GM23338 (cell line): Measurements from ENCODE around the gene AGAP9. TPM values are rescaled to one million over a fixed set of nuclear protein-coding genes. Genes with fewer than 3 reads are reported as not detected.
A peak's percentile ranks its signal among the peaks of the same experiment; 100 is the strongest.

ENCODE experiments used
- ATAC-seq: fragments of 200-7000 bp; cut with Tn5 transposase; 3 replicates; pipeline ENCODE4 v1.9.1; 2020
- DNase-seq: peaks from one replicate; pipeline ENCODE4 v3.0.0-alpha.2; 2015; ENCODE audit warnings: low spot score
- H2AFZ ChIP-seq: fragments of 200-600 bp; sonication (generic); 2 replicates; pipeline ENCODE4 v1.8.0; 2016; ENCODE audit warnings: antibody characterized with exemption, mild to moderate bottlenecking, moderate library complexity
- H3F3A ChIP-seq: fragments of 200-600 bp; sonication (generic); replicated peaks from 2 replicates; pipeline ENCODE4 v1.8.0; 2017; ENCODE audit warnings: antibody characterized with exemption, mixed run types, low read depth
- H3K27ac ChIP-seq: fragments of 200-600 bp; sonication (generic); 2 replicates; pipeline ENCODE4 v1.6.1; 2016; ENCODE audit warnings: low read depth
- H3K27me3 ChIP-seq: fragments of 200-600 bp; sonication (generic); 2 replicates; pipeline ENCODE4 v1.8.0; 2016; ENCODE audit warnings: mild to moderate bottlenecking, mixed run types, moderate library complexity; ENCODE audit not compliant: insufficient read depth
- H3K36me3 ChIP-seq: fragments of 200-600 bp; sonication (generic); 2 replicates; pipeline ENCODE4 v1.8.0; 2016; ENCODE audit warnings: mild to moderate bottlenecking; ENCODE audit not compliant: insufficient read depth
- H3K4me1 ChIP-seq: fragments of 200-600 bp; sonication (generic); 2 replicates; pipeline ENCODE4 v1.8.0; 2016; ENCODE audit warnings: mild to moderate bottlenecking, moderate library complexity; ENCODE audit not compliant: insufficient read depth
- H3K4me2 ChIP-seq: fragments of 200-600 bp; sonication (generic); 2 replicates; pipeline ENCODE4 v1.7.1; 2017; ENCODE audit warnings: mixed run types
- H3K4me3 ChIP-seq: fragments of 200-600 bp; sonication (generic); 2 replicates; pipeline ENCODE4 v1.6.1; 2016; ENCODE audit warnings: mixed run types
- H3K79me2 ChIP-seq: fragments of 200-600 bp; sonication (generic); replicated peaks from 2 replicates; pipeline ENCODE4 v1.8.0; 2017; ENCODE audit warnings: mild to moderate bottlenecking; ENCODE audit not compliant: insufficient read depth
- H3K9me2 ChIP-seq: fragments of 200-600 bp; sonication (generic); 2 replicates; pipeline ENCODE4 v1.8.0; 2017; ENCODE audit not compliant: insufficient read depth
- H4K20me1 ChIP-seq: fragments of 200-600 bp; sonication (generic); replicated peaks from 2 replicates; pipeline ENCODE4 v1.8.0; 2017; ENCODE audit warnings: mild to moderate bottlenecking; ENCODE audit not compliant: insufficient read depth
- H3K27ac Mint-ChIP-seq: 2 replicates; pipeline ENCODE4 v1.8.0; 2020; ENCODE audit warnings: inconsistent platforms, mild to moderate bottlenecking, moderate library complexity, mixed read lengths
- H3K27me3 Mint-ChIP-seq: 3 replicates; pipeline ENCODE4 v1.8.0; 2022; ENCODE audit warnings: low read depth, mild to moderate bottlenecking, moderate library complexity, mixed read lengths, inconsistent platforms; ENCODE audit not compliant: insufficient read depth, poor library complexity
- H3K36me3 Mint-ChIP-seq: 3 replicates; pipeline ENCODE4 v1.8.0; 2021; ENCODE audit warnings: low read depth, mild to moderate bottlenecking, inconsistent platforms, moderate library complexity, mixed read lengths
- H3K4me1 Mint-ChIP-seq: 3 replicates; pipeline ENCODE4 v1.8.0; 2020; ENCODE audit warnings: mild to moderate bottlenecking, inconsistent platforms, mixed read lengths
- H3K4me3 Mint-ChIP-seq: 3 replicates; pipeline ENCODE4 v1.8.0; 2021; ENCODE audit warnings: moderate library complexity, mild to moderate bottlenecking, inconsistent platforms, mixed read lengths
- H3K9me3 Mint-ChIP-seq: 3 replicates; pipeline ENCODE4 v1.8.0; 2020; ENCODE audit warnings: moderate library complexity, mild to moderate bottlenecking, inconsistent platforms, mixed read lengths
- CREB1 ChIP-seq: fragments of 250-450 bp; sonication (Bioruptor Pico); IDR thresholded peaks from 2 replicates; pipeline ENCODE4 v1.5.0; 2020; ENCODE audit warnings: low read depth, mild to moderate bottlenecking, moderate library complexity
- CTCF ChIP-seq, 2 experiments: fragments of 200-600 bp in 1 of 2; sonication (generic) in 1 of 2; conservative IDR thresholded peaks; 2 replicates each; pipeline versions ENCODE4 v1.5.1 to v1.6.1; 2016 to 2017; ENCODE audit warnings: antibody characterized with exemption in 2 of 2, low read depth in 2 of 2, mild to moderate bottlenecking in 2 of 2, moderate library complexity in 1 of 2
- ETS1 ChIP-seq: IDR thresholded peaks from 2 replicates; pipeline ENCODE4 v1.6.1; 2016; ENCODE audit warnings: antibody characterized with exemption
- EZH2 ChIP-seq: fragments of 200-600 bp; sonication (generic); IDR thresholded peaks from one replicate; pipeline ENCODE4 v1.8.0; 2017; ENCODE audit warnings: antibody characterized with exemption, mild to moderate bottlenecking, low read depth; ENCODE audit not compliant: unreplicated experiment
- EZH2phosphoT487 ChIP-seq: fragments of 200-600 bp; sonication (generic); IDR thresholded peaks from one replicate; pipeline ENCODE4 v1.8.1; 2018; ENCODE audit warnings: antibody characterized with exemption; ENCODE audit not compliant: unreplicated experiment
- JUNB ChIP-seq: IDR thresholded peaks from one replicate; pipeline ENCODE4 v1.6.1; 2016; ENCODE audit warnings: antibody characterized with exemption; ENCODE audit not compliant: unreplicated experiment
- NANOG ChIP-seq: IDR thresholded peaks from 2 replicates; pipeline ENCODE4 v1.6.1; 2016; ENCODE audit warnings: antibody characterized with exemption, borderline replicate concordance
- STAT1 ChIP-seq: IDR thresholded peaks from one replicate; pipeline ENCODE4 v1.6.1; 2016; ENCODE audit warnings: antibody characterized with exemption; ENCODE audit not compliant: unreplicated experiment
- ZNF114 ChIP-seq: fragments of 250-450 bp; sonication (Bioruptor Pico); IDR thresholded peaks from 2 replicates; pipeline ENCODE4 v1.5.0; 2020; ENCODE audit warnings: mild to moderate bottlenecking, moderate library complexity
- ZNF331 ChIP-seq: fragments of 250-450 bp; sonication (Bioruptor Pico); IDR thresholded peaks from 2 replicates; pipeline ENCODE4 v1.5.0; 2020; ENCODE audit warnings: low read depth, mild to moderate bottlenecking, moderate library complexity
- ZNF462 ChIP-seq: fragments of 250-450 bp; sonication (Bioruptor Pico); IDR thresholded peaks from 2 replicates; pipeline ENCODE4 v1.5.0; 2020; ENCODE audit warnings: mild to moderate bottlenecking, moderate library complexity
- polyA plus RNA-seq: library from polyadenylated mRNA; unstranded; fragments of >200 nt; fragmentation: Nextera tagmentation; extraction: Ambion mirVana; gene quantifications from 2 replicates; pipeline ENCODE4 v1.2.1, GENCODE V29; 2016
- total RNA-seq: library from RNA; depleted of rRNA; stranded (reverse); fragments of >200 nt; shearing (Covaris generic); gene quantifications from 2 replicates; pipeline ENCODE4 v1.2.3, GENCODE V29; 2014

AGAP9 gene
- total and polyA plus RNA-seq, 2 experiments from 2014 or later: 6.9 to 7.2 TPM

GRCh38 chr10:47453141-47454007 is 70.1 kb downstream of the AGAP9 start (continued):
- TF ChIP-seq ZNF462 (CRISPR knock-in tag): no peak
- TF ChIP-seq ZNF331 (CRISPR knock-in tag): no peak
- no peak for TF ChIP-seq ZNF114 (CRISPR knock-in tag)

GRCh38 chr10:47452495-47453140 is 70.8 kb downstream of the AGAP9 start:
- H3K9me3 Mint-ChIP-seq: no peaks in the 10 kb centered on the region
- Histone ChIP-seq H3K27me3 (no peaks in the 10 kb centered on the region), H3K4me1 (no peaks in the 10 kb centered on the region), H3K4me2 (no peak overlapping the region), H3F3A (no peaks in the 10 kb centered on the region), H4K20me1 (no peaks in the 10 kb centered on the region), H3K4me3 (no peak overlapping the region), H3K36me3 (no peaks in the 10 kb centered on the region), H3K27ac (no peak overlapping the region), H3K9me2 (no peaks in the 10 kb centered on the region), H2AFZ (peak overlapping the region; percentile 47; the same call in 1 of the 2 replicates), H3K79me2 (no peaks in the 10 kb centered on the region)
- DNase-seq (peak; percentile 17), ATAC-seq (peak; percentile 70)
- H3K27ac Mint-ChIP-seq: no peak overlapping the region
- H3K4me1 Mint-ChIP-seq: peaks cover 18% of the 10 kb centered on the region
- TF ChIP-seq ETS1 (no peak), JUNB (no peak), EZH2 (no peak), CTCF (conservative IDR thresholded peaks at IDR 0.05; ENCODE audit: low read depth in 2 of 2) (no peak), CREB1 (CRISPR knock-in tag) (no peak), ZNF114 (CRISPR knock-in tag) (no peak), STAT1 (no peak), NANOG (no peak), EZH2phosphoT487 (no peak)
- no peak overlapping the region for H3K4me3 Mint-ChIP-seq
- H3K36me3 Mint-ChIP-seq: no peaks in the 10 kb centered on the region; the same call in 2 of the 3 replicates
- peaks cover 16% of the 10 kb centered on the region for H3K27me3 Mint-ChIP-seq
